ENCODE measurements around the gene GALNT11. TPM values are rescaled to one million over a fixed set of nuclear protein-coding genes. Genes with fewer than 3 reads are reported as not detected.

GALNT11 gene
- total RNA-seq, 4 donors from 2014 or later: 46.8 to 60.2 (median 51.8) TPM

DNA sequence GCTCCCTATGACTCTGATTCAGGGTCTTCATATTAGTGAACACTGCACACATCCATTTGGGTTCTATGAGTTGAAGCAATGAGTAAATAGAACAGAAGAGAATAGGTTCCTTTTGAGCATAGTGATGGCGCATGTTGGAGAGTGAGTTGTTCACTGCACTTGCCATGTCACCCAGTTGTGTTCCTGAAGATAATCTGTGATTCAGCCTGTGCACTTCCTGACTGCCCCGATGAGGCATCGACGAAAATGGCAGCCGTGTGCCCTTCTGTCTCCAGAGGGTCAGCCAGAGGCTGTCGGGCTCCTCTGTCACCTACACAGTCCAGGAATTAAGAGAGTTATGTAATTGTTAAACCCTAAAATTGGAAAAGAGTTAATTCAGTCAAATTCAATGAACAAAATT is 94.7 kb downstream of the GALNT11 start:
- peaks cover 0 to 12% (median 0%) of the 10 kb centered on the region in 3 donors for H3K9me3 ChIP-seq
- no peak overlapping the region for H3K27ac ChIP-seq
- H3K4me1 ChIP-seq: no peaks in the 10 kb centered on the region
- no peak for TF ChIP-seq POLR2A (IDR thresholded peaks at IDR 0.05)
- no peak for TF ChIP-seq EP300 (IDR thresholded peaks at IDR 0.05)
- no peak for TF ChIP-seq CTCF (IDR thresholded peaks at IDR 0.05)
- no peak for TF ChIP-seq POLR2AphosphoS5 (IDR thresholded peaks at IDR 0.05)
- no peak overlapping the region for H3K4me3 ChIP-seq
- no peak for ATAC-seq
- H3K36me3 ChIP-seq: peaks cover 6 to 93% of the 10 kb centered on the region in 2 donors
- H3K27me3 ChIP-seq: no peaks in the 10 kb centered on the region
- WGBS, 2 donors (ENCODE audit: low coverage in 1 of 2): 89 to 96% methylated on average over 3 to 6 of the region's 6 CpGs

DNA sequence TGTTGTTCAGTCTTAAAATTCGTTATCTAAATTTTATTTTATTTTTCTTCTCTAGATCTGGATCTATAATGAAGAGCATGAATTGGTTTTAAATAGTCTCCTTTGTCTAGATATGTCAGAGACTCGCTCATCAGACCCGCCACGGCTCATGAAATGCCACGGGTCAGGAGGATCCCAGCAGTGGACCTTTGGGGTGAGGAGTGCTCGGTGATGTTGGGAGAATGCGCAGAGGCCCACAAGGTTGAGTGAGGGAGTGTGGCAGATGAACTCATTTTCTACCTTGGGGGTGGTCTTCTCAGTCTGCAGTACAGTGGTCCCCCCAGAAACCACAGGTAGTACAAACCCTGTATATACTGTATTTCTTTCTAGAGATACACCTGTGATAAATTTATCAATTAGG is 95.3 kb downstream of the GALNT11 start:
- Histone ChIP-seq H3K27me3 (no peaks in the 10 kb centered on the region), H3K36me3 (peaks cover 6 to 88% of the 10 kb centered on the region in 2 donors), H3K4me3 (no peak overlapping the region), H3K27ac (no peak overlapping the region), H3K9me3 (peaks cover 0 to 12% (median 0%) of the 10 kb centered on the region in 3 donors), H3K4me1 (no peaks in the 10 kb centered on the region)
- no peak for TF ChIP-seq EP300 (IDR thresholded peaks at IDR 0.05)
- TF ChIP-seq POLR2A (IDR thresholded peaks at IDR 0.05): no peak
- TF ChIP-seq POLR2AphosphoS5 (IDR thresholded peaks at IDR 0.05): no peak
- no peak for TF ChIP-seq CTCF (IDR thresholded peaks at IDR 0.05)
- WGBS, 2 donors (ENCODE audit: low coverage in 1 of 2): 89 to 95% methylated on average over 7 of the region's 7 CpGs
- no peak for ATAC-seq

GRCh38 chr7:152121432-152121831 is 96.0 kb downstream of the GALNT11 start:
- WGBS, 2 donors (ENCODE audit: low coverage in 1 of 2): 89% methylated on average over 5 of the region's 9 CpGs; no CpG with 5 or more reads in 1 of the 2 donors
- Histone ChIP-seq H3K36me3 (peaks cover 6 to 83% of the 10 kb centered on the region in 2 donors), H3K4me1 (no peaks in the 10 kb centered on the region), H3K27me3 (no peaks in the 10 kb centered on the region), H3K4me3 (no peak overlapping the region), H3K27ac (no peak overlapping the region), H3K9me3 (peaks cover 0 to 12% (median 0%) of the 10 kb centered on the region in 3 donors)
- no peak for ATAC-seq
- TF ChIP-seq EP300 (IDR thresholded peaks at IDR 0.05) (no peak), POLR2AphosphoS5 (IDR thresholded peaks at IDR 0.05) (no peak), POLR2A (IDR thresholded peaks at IDR 0.05) (no peak), CTCF (IDR thresholded peaks at IDR 0.05) (no peak)

DNA sequence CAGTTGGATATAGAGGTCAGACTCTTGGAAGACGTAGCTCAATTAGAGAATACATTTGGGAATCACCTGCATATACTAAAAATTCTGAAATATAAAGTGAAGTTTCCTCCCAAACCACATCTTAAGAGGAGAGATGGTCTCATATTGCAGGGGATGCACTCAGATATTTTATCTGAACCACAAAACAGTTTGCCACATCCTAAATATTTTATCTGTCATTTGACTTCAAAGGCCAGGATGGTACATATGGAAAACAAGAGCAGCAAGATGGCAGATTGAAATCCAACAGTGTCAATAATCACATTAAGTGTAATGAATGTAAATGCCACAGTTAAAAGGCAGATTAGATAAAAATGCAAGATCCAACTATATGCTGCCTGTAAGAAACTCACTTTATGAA is 97.1 kb downstream of the GALNT11 start:
- peaks cover 6 to 86% of the 10 kb centered on the region in 2 donors for H3K36me3 ChIP-seq
- TF ChIP-seq POLR2A (IDR thresholded peaks at IDR 0.05): no peak
- no peak for TF ChIP-seq EP300 (IDR thresholded peaks at IDR 0.05)
- no peak for TF ChIP-seq POLR2AphosphoS5 (IDR thresholded peaks at IDR 0.05)
- TF ChIP-seq CTCF (IDR thresholded peaks at IDR 0.05): no peak
- peaks cover 0 to 12% (median 0%) of the 10 kb centered on the region in 3 donors for H3K9me3 ChIP-seq
- no peaks in the 10 kb centered on the region for H3K4me1 ChIP-seq
- H3K4me3 ChIP-seq: no peak overlapping the region
- 80% methylated on average over 1 of the region's 1 CpG; no CpG with 5 or more reads in 1 of the 2 donors for WGBS, 2 donors (ENCODE audit: low coverage in 1 of 2)
- ATAC-seq: no peak
- no peaks in the 10 kb centered on the region for H3K27me3 ChIP-seq
- no peak overlapping the region for H3K27ac ChIP-seq

DNA sequence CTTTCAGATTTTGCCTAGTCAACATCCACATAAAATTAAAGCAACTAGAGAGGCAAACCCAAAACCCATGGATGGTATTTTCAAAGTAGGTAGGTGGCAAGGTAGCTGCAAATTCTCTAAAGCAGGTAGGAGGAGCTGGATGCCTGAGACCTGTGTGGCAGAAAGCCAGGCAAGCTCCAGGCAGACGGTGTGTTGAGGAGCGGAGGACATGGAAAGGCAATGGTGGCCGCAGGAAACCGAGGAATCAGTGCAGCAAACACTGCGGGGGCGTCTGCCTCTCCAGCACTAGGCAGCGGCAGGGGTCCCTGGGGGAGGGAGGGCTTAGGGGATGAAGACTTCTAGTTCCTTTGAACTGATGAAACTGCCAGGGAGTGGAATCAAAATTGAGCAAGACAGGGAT is 101.3 kb downstream of the GALNT11 start:
- no peaks in the 10 kb centered on the region for H3K4me1 ChIP-seq
- WGBS, 2 donors (ENCODE audit: low coverage in 1 of 2): 73 to 82% methylated on average over 3 to 7 of the region's 7 CpGs
- H3K9me3 ChIP-seq: peaks cover 0 to 12% (median 0%) of the 10 kb centered on the region in 3 donors
- no peaks in the 10 kb centered on the region for H3K27me3 ChIP-seq
- H3K27ac ChIP-seq: no peak overlapping the region
- no peak for TF ChIP-seq CTCF (IDR thresholded peaks at IDR 0.05)
- TF ChIP-seq EP300 (IDR thresholded peaks at IDR 0.05): no peak
- no peak for TF ChIP-seq POLR2AphosphoS5 (IDR thresholded peaks at IDR 0.05)
- no peak overlapping the region for H3K4me3 ChIP-seq
- no peak for ATAC-seq
- peaks cover 0 to 82% of the 10 kb centered on the region in 2 donors for H3K36me3 ChIP-seq

Measured in gastroesophageal sphincter (tissue), 4 donors.